SHP77 treated with DMSO at 0.1 percent for 48 hours (cell line): Measurements from ENCODE around the gene PRAMEF8.
"Not testable (repeated sequence)": the region's sequence is repeated elsewhere in the genome, so short reads cannot be mapped to it uniquely, and the experiment has no call there.

Experiments
- DNase-seq: peaks from one replicate; lab custom pipeline; 2025; lab: John Stamatoyannopoulos, UW

Gene PRAMEF8

DNA sequence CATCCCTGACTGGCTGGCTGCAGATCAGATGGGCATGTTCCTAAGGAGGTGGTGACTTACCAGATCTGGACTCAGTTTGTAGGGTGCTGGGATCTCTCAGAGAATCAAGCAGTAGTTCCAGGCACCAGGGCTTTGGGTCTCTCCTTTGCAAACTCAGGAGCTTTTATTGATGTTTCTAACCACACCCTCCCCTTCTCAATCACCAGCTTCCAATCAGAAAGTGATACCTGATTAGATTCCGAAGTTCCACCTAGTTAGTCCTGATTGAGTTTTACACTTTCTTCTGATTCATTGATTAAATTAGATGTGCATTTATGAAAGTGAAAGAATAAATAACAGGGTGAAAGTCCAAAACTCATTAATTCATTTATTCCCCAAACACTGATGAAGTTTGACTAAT is at the start of gene PRAMEF8:
Gene PRAMEF8 (minus strand): TSS at position 101 of the 400 bp plus-strand sequence. CDS start 1,046 bp downstream, outside the sequence.
- DNase-seq: not testable (repeated sequence)

DNA sequence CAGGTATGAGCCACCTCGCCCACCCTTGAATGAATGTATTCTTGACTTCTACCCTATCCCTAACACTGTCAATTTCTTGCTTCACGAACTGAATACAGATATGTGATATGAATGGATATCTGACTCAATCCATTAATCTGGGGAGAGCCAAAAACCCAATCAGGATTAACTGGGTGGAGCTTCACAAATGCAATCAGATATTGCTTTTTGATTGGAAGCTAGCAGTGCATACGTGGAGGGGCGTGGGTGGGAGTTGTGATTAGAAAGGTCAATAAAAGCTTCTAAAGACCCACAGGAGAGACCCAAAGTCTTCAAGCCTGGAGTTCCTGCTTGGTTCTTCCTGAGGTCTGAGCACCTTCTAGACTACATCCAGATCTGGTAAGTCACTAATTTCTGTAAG is 30.3 kb upstream of the PRAMEF8 start, which contains the start of gene PRAMEF15:
Gene PRAMEF15 (plus strand): TSS at position 301 of the 400 bp plus-strand sequence. CDS start 2,827 bp downstream, outside the sequence.
- DNase-seq: not testable (repeated sequence)

DNA sequence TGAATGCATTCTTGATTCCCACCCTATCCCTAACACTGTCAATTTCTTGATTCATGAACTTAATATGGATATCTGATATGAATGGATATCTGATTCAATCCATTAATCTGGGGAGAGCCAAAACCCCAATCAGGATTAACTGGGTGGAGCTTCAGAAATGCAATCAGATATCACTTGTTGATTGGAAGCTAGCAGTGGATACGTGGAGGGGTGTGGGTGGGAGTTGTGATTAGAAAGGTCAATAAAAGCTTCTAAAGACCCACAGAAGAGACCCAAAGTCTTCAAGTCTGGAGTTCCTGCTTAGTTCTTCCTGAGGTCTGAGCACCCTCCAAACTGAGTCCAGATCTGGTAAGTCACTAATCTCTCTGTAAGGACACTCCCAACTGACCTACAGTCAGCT is 18.3 kb upstream of the PRAMEF8 start, which contains the start of gene PRAMEF33:
Gene PRAMEF33 (plus strand): TSS at position 301 of the 400 bp plus-strand sequence. CDS start 2,416 bp downstream, outside the sequence.
- not testable (repeated sequence) for DNase-seq

DNA sequence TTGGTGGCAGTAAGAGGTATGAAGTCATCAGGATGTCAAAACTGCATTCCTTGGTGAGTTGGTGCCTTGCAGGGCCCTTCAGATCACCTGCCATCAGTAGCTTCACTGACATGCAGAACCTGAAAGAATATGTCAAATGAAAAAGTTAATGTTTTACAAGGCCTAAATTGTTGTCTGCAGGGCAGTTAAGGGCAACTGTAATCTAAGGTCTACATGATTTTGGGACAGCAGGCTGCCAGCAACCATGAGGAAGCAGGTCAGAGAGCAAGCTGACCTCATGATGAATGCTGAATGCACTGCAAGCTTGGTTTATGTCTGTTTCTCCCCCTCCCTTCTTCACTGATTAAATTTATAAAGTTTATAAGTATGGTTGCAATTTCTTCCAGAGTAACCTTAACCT is 17.3 kb upstream of the PRAMEF8 start:
- not testable (repeated sequence) for DNase-seq

DNA sequence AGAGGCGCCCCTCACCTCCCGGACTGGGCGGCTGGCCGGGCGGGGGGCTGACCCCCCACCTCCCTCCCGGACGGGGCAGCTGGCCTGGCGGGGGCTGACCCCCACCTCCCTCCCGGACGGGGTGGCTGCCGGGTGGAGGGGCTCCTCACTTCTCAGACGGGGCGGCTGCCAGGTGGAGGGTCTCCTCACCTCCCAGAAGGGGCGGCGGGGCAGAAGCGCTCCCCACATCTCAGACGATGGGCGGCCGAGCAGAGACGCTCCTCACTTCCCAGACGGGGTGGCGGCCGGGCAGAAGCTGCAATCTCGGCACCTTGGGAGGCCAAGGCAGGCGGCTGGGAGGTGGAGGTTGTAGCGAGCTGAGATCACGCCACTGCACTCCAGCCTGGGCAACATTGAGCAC is 13.8 kb upstream of the PRAMEF8 start:
- not testable (repeated sequence) for DNase-seq

DNA sequence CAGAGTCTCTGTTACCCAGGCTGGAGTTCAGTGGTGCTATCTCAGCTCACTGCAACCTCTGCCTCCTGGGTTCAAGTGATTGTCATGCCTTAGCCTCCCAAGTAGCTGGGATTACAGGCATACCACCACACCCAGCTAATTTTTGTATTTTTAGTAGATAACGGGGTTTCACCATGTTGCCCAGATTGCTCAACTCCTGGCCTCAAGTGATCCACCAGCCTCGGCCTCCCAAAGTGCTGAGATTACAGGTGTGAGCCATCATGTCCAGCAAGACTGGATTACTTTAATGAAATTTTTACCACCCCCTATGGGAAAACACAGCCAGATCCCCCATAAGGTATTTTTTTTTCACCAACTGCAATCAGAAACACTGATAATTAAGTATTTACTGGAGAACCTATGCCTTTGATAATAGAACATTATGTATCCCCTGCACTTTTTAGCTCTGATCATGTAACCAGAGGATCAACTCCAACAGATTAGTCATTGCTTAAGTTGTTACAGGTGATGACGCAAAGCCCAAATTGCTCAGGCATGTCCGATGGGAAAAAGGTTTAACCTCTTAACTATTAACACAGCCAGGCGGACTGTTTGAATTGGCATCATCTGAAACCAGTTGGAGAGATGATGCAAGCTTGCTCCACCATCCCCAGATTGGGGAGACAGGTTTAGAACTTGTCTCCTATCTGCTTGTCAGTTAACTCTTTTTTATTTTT is 12.4 kb upstream of the PRAMEF8 start:
- DNase-seq: not testable (repeated sequence)

DNA sequence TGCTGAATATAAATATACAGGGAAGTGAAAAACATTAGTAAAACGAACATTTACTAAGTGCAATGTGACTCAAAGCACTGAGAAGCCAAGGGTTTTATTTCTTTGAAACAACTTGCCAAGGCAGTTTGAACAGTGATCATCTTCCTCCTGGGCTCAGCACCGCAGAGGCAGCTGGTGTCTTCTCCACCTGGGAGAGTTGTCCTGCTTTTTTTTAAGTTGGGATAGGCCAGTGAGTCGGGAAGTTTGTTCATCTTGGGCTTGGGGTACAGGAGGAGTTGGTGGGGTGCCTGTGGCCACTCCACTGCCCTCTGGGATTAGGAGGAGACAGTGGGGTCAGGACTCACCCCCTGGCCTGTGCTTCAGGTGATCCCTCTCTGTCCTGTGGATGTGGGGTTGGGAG is 4.1 kb upstream of the PRAMEF8 start:
- not testable (repeated sequence) for DNase-seq

DNA sequence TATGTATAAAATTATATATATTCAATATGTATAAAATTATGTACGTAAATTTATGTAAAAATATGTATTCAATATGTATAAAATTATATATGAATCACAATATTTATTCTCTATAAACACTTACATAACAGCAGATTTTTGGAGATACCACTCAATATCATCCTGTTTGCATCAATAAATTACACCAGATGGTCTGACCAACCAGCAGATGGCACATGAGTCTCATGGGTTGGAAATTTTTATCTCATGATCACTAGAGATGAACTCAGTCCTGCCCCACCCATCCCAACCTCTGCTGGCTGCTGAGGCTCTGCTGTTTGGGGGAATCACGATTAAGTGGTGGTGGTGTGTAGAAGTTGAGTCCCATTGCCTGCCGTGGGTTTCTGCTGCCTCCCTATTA is 5.3 kb downstream of the PRAMEF8 start:
- not testable (repeated sequence) for DNase-seq

DNA sequence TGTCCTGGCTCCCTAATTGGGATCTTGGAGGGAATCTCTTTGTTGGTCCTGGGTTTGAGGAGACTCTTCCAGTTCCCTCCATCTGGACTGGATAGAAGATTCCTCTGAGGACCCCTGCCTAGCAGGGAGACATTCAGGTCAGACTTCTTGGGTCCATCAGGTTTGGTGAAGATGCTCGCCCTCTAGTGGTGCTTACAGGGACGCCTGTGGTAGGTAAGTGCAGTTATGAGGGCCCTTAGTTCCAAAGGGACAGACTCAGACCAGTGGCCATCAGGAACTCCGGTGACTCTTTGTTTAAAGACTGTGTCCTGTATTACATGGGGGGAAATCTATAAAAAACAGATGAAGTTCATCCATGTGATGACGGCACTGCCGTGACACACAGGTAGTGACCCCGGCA is 7.9 kb downstream of the PRAMEF8 start:
- DNase-seq: not testable (repeated sequence)

DNA sequence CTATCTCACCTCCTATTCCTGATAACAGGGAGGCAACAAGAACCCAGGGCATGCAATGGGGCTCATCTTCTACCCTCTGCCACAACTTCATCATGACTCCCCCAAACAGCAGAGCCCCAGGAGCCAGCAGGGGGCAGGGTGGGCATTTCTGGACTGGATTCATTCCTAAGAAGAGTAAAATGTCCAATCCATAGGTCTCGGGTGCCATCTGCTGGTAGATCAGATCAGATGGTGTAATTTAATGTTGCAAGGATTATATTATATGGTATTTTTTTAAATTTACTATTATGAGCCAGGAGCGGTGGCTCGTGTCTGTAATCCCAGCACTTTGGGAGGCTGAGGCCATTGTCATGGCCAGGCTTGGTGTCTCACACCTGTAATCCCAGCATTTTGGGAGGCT is 19.8 kb downstream of the PRAMEF8 start:
- DNase-seq: not testable (repeated sequence)

DNA sequence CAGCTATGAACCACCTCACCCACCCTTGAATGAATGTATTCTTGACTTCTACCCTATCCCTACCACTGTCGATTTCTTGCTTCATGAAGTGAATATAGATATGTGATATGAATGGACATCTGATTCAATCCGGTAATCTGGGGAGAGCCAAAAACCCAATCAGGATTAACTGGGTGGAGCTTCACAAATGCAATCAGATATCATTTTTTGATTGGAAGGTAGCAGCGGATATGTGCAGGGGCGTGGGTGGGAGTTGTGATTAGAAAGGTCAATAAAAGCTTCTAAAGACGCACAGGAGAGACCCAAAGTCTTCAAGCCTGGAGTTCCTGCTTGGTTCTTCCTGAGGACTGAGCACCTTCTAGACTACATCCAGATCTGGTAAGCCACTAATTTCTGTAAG is 31.0 kb downstream of the PRAMEF8 start, which contains the start of gene PRAMEF5:
Gene PRAMEF5 (plus strand): TSS at position 301 of the 400 bp plus-strand sequence. CDS start 5,071 bp downstream, outside the sequence.
- DNase-seq: not testable (repeated sequence)

DNA sequence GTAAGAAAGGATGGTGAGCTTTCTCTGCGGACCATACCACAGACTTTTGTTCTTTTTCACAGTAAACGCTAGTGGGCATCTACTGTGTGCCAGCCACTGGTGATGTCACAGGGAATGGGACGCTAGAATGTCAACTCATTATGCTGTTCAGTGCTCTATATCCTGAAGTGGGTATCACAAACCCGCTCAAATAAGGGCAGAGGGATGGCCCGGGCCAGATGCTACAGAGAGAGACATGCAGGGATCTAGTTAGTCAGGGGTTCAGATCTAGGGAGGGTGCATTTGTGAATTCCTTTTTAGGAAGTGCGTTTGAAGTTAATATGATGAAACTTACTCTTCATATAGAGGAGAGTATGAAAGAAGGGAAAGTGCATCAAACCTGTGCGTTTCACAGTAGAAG is 37.8 kb downstream of the PRAMEF8 start:
- not testable (repeated sequence) for DNase-seq

DNA sequence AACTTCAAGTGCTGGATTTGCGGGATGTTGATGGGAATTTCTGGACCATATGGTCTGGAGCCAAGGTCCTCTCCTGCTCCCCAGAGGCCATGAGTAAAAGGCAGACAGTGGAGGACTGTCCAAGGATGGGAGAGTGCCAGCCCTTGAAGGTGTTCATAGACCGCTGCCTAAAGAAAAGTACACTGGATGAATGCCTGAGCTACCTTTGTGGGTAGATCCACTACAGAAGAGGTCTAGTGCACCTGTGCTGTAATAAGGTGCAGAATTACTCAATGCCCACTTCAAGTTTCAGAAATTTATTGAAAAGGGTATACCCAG is 38.4 kb downstream of the PRAMEF8 start:
- DNase-seq: not testable (repeated sequence)

DNA sequence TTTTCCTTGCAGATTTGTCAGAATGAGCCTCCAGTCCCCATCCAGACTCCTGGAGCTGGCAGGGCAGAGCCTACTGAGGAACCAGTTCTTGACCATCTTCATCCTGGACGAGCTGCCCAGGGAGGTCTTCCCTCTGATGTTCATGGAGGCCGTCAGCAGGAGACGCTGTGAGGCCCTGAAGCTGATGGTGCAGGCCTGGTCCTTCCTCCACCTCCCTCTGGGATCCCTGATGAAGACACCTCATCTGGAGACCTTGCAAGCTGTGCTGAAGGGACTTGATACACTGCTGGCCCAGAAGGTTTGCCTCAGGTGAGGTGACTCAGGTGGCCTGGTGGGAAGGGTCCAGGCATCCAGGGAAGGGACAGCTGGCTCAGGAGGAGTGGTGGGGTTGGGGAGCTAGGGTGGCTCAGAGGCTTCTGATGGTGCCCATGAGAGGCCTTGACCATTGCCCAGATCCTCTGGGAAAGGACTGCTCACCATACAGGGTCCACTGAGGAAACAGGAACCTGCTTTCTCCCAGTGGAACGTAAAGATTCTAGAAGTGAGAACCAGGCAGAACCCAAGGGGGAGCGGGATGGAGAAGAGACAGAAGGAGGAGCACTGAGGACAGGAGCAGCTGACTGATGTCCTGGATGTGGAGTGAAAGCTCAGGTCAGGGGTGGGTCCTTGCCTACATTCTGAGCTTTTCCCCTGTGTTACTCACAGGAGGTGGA is 38.9 kb downstream of the PRAMEF8 start:
- DNase-seq: not testable (repeated sequence)

DNA sequence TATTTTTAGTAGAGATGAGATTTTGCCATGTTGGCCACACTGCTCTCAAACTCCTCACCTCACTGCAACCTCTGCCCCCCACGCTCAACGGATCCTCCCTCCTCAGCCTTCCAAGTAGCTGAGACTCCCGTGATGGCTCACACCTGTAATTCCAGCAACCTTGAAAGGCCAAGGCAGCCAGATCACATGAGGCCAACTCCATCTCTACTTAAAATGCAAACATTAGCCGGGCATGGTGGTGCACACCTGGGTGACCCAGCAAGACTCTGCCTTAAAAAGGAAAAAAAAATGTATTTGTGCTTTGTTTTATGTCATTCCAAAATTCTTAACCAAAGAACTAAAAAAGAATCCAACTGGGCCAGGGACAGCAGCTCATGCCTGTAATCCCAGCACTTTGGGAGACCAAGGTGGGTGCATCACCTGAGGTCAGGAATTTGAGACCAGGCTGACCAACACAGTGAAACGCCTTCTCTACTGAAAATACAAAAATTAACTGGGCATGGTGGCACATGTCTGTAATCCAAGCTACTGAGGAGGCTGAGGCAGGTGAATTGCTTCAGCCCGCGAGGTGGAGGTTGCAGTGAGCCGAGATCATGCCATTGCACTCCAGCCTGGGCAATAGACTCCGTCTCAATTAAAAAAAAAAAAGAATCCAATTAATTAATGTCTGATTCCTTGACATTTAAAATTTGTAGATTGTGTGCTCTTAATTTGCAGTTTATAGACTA is 41.2 kb downstream of the PRAMEF8 start:
- DNase-seq: not testable (repeated sequence)

DNA sequence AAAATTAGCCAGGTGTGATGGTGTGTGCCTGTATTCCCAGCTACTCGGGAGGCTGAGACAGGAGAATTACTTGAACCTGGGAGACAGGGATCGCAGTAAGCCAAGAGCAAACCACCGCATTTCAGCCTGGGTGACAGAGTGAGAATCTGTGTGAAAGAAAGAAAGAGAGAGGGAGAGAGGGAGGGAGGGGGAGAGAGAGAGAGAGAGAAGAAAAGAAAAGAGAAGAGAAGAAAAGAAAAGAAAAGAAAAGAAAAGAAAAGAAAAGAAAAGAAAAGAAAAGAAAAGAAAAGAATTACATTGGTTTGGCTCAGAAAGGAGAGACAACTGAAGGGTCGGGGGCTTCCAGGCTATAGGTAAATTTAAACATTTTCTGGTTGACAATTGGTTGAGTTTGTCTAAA is 45.3 kb downstream of the PRAMEF8 start:
- not testable (repeated sequence) for DNase-seq

DNA sequence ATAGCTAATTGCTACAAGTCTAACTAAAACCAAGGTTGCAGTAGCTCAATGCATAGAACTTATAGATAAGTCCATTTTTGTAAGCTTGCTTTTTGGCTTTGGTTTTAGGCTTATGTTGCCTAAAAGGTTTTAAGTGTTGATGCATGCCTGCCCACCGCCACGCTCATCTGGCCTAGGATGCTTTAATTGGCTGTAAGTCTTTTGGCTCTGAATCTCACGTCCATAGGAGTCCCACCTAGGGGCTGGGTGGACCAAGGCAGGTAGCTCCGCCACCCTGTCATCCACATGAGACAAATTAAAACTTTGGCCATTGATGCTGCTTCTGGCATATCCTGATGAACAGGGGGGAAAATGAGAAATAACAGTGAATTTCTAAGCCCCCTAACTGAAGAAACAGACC is 47.4 kb downstream of the PRAMEF8 start:
- DNase-seq: not testable (repeated sequence)

DNA sequence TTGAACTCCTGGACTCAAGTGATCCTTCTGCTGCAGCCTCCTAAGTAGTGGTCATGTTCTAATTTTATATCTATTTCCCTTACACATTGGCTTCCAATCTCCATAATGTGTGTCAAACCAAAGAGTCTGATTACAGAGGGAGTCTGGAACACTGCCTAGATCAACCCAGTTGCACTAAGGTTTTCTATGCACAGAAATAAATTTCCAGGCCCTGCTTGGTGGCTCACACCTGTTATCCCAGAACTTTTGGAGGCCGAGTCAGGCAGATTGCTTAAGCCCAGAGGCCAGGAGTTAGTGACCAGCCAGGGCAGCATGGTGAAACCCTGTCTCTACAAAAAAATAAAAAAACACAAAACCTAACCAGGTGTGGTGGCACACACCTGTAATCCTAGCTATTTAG is 50.9 kb downstream of the PRAMEF8 start:
- DNase-seq: not testable (repeated sequence)

DNA sequence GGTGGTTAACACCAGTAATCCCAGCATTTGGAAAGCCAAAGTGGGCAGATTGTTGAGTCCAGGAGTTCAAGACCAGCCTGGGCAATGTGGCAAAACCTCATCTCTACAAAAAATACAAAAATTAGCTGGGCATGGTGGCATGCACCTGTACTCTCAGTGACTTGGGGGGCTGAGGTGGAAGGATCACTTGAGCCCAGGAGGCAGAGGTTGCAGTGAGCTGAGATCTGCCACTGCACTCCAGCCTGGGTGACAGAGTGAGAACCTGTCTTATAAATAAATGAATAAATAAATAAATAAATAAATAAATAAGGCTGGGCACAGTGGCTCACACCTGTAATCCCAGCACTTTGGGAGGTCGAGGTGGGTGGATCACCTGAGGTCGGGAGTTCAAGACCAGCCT is 52.9 kb downstream of the PRAMEF8 start:
- not testable (repeated sequence) for DNase-seq
